Liver (tissue), 3 donors: ENCODE results near the gene RPS6KA3.

Experiments used
- ATF3 ChIP-seq: IDR thresholded peaks from 2 replicates; pipeline ENCODE4 v1.6.1; 2016; ENCODE audit warnings: antibody characterized with exemption
- CTCF ChIP-seq: fragments of 150-350 bp; IDR thresholded peaks from 2 replicates; pipeline ENCODE4 v1.5.1; 2017; ENCODE audit warnings: improper control_type of control experiment, low read depth, low read length; ENCODE audit not compliant: missing input control
- MAX ChIP-seq: IDR thresholded peaks from 2 replicates; pipeline ENCODE4 v1.6.1; 2016; ENCODE audit warnings: antibody characterized with exemption
- SP1 ChIP-seq: IDR thresholded peaks from 2 replicates; pipeline ENCODE4 v1.6.1; 2018; ENCODE audit warnings: antibody characterized with exemption, mild to moderate bottlenecking
- donor health status: healthy.
- donor health status: healthy.

- TF ChIP-seq CTCF = no peak
- no peak for TF ChIP-seq SP1
- TF ChIP-seq ATF3 = no peak
- no peak for TF ChIP-seq MAX
Measured at GRCh38 chrX:20270562-20270890, 3.8 kb upstream of the RPS6KA3 start.
